Activated T-cell treated with anti-CD3 and anti-CD28 coated beads for 1 hour (primary cell): Measurements from ENCODE around the gene TNFRSF19.
"Not testable (repeated sequence)": the region's sequence is repeated elsewhere in the genome, so short reads cannot be mapped to it uniquely, and the experiment has no call there.

Source experiments
- DNase-seq: peaks from one replicate; pipeline ENCODE4 v3.0.0-alpha.2; 2020; ENCODE audit warnings: low read depth

The TNFRSF19 gene

GRCh38 chr13:23656637-23657371 is 86.6 kb downstream of the TNFRSF19 start:
- no peak for DNase-seq

- DNase-seq, result no peak
These were observed 88.8 kb downstream of the TNFRSF19 start for GRCh38 chr13:23658929-23659541.

GRCh38 chr13:23660249-23660648 is 90.0 kb downstream of the TNFRSF19 start:
- DNase-seq, result no peak

GRCh38 chr13:23666582-23666981 is 96.4 kb downstream of the TNFRSF19 start:
- no peak for DNase-seq

- DNase-seq, result no peak
These were observed 97.5 kb downstream of the TNFRSF19 start for GRCh38 chr13:23667750-23668149.

- no peak for DNase-seq
These were observed 98.3 kb downstream of the TNFRSF19 start for GRCh38 chr13:23668562-23668961.

GRCh38 chr13:23670793-23671192 is 100.6 kb downstream of the TNFRSF19 start:
- no peak for DNase-seq

- DNase-seq, result no peak
These were observed 101.2 kb downstream of the TNFRSF19 start for GRCh38 chr13:23671377-23671776.

GRCh38 chr13:23671897-23672296 is 101.7 kb downstream of the TNFRSF19 start:
- no peak for DNase-seq

GRCh38 chr13:23672616-23673015 is 102.4 kb downstream of the TNFRSF19 start:
- no peak for DNase-seq

- DNase-seq, result no peak
These were observed 103.1 kb downstream of the TNFRSF19 start for GRCh38 chr13:23673354-23673753.

- no peak for DNase-seq
These were observed 103.8 kb downstream of the TNFRSF19 start for GRCh38 chr13:23673867-23674605.

- DNase-seq, result no peak
These were observed 104.8 kb downstream of the TNFRSF19 start for GRCh38 chr13:23674795-23675640.

- DNase-seq, result not testable (repeated sequence)
These were observed 107.6 kb downstream of the TNFRSF19 start for GRCh38 chr13:23677679-23678288.

GRCh38 chr13:23678795-23679194 is 108.6 kb downstream of the TNFRSF19 start:
- no peak for DNase-seq

- no peak for DNase-seq
These were observed 109.0 kb downstream of the TNFRSF19 start for GRCh38 chr13:23679220-23679619.

GRCh38 chr13:23680845-23681669 is 110.8 kb downstream of the TNFRSF19 start:
- DNase-seq, result no peak

GRCh38 chr13:23683084-23683483 is 112.9 kb downstream of the TNFRSF19 start:
- no peak for DNase-seq

- DNase-seq, result no peak
These were observed 114.4 kb downstream of the TNFRSF19 start for GRCh38 chr13:23684647-23685046.

GRCh38 chr13:23685416-23685815 is 115.2 kb downstream of the TNFRSF19 start:
- no peak for DNase-seq

GRCh38 chr13:23686948-23687347 is 116.7 kb downstream of the TNFRSF19 start:
- no peak for DNase-seq
